ENCODE measurements around the gene PAPSS2.

DNA sequence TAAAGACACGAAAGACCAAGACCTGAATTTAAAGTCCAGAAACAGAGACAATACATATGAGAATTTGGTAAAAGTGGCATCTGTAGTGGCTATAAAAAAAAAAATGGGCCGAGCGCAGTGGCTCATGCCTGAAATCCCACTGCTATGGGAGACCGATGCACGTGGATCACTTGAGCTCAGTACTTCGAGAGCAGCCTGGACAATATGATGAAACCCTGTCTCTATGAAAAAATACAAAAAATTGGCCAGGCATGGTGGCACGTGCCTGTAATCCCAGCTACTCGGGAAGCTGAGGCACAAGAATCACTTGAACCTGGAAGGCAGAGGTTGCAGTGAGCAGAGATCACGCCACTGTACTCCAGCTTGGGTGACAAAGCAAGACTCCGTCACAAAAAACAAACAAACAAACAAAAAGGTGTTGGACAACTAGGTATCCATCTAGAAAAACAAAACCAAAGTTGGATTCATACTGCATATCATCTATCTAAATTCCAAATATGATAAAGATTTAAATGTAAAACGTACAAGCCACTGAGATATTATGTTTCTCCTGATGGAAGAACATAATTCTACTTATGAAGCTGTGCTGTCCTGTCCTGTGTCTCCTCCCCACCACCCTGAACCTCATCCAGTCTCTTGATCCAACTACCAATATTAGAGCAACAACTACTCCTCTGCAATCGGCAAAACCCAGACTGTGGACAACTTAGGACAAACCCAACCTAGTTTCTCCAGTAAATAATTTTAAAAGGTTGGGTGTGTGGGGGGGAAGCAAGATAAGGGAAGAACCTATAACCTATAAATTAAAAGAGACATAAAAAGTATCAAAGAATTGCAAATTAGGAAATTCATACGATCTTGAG, 104.6 kb downstream of the PAPSS2 start:
- TF ChIP-seq, protein P1, sequence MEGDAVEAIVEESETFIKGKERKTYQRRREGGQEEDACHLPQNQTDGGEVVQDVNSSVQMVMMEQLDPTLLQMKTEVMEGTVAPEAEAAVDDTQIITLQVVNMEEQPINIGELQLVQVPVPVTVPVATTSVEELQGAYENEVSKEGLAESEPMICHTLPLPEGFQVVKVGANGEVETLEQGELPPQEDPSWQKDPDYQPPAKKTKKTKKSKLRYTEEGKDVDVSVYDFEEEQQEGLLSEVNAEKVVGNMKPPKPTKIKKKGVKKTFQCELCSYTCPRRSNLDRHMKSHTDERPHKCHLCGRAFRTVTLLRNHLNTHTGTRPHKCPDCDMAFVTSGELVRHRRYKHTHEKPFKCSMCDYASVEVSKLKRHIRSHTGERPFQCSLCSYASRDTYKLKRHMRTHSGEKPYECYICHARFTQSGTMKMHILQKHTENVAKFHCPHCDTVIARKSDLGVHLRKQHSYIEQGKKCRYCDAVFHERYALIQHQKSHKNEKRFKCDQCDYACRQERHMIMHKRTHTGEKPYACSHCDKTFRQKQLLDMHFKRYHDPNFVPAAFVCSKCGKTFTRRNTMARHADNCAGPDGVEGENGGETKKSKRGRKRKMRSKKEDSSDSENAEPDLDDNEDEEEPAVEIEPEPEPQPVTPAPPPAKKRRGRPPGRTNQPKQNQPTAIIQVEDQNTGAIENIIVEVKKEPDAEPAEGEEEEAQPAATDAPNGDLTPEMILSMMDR (IDR thresholded peaks at IDR 0.05): no peak
- TF ChIP-seq POLR2A (IDR thresholded peaks at IDR 0.05): no peak
